H1 (cell line): ENCODE measurements around the gene SRPX. TPM values are rescaled to one million over a fixed set of nuclear protein-coding genes. Genes with fewer than 3 reads are reported as not detected.

Experiments
- BACH1 ChIP-seq: IDR thresholded peaks from 2 replicates; pipeline ENCODE4 v1.6.1; 2012; ENCODE audit warnings: low read length, improper control_type of control experiment
- CHD7 ChIP-seq: fragments of 300-600 bp; sonication (generic); IDR thresholded peaks from 2 replicates; pipeline ENCODE4 v1.7.1; 2012; ENCODE audit warnings: low read length, moderate library complexity, mild to moderate bottlenecking, inconsistent platforms; ENCODE audit not compliant: insufficient replicate concordance
- POU5F1 ChIP-seq: IDR thresholded peaks from 2 replicates; pipeline ENCODE4 v1.6.1; 2011; ENCODE audit warnings: low read depth, mild to moderate bottlenecking, low read length, moderate library complexity
- polyA plus RNA-seq, 7 experiments: library from polyadenylated mRNA; depleted of rRNA in 3 of 7; stranded (reverse) in 5 of 7; unstranded in 2 of 7; fragments of >200 nt in 5 of 7; fragments of 200-250 nt in 2 of 7; gene quantifications; 1 replicate in 5 of 7; 2 replicates in 1 of 7; 4 replicates in 1 of 7; pipeline versions ENCODE4 v1.2.1 to v1.2.3, GENCODE V29; 2011 to 2013; ENCODE audit warnings: missing spikeins in 2 of 7, mixed read lengths in 2 of 7
- total RNA-seq: library from RNA; stranded (reverse); fragmentation: NEBNext Ultra II Directional; extraction: Animal tissue kit (Norgen Biotek cat#: 25700); gene quantifications from 2 replicates; pipeline ENCODE4 v1.2.1, GENCODE V29; 2021

Gene SRPX
- total and polyA plus RNA-seq, 2 of the 8 experiments (the other 6 are each of a cell fraction or from before 2014, with no cell fraction given), result 7.6 to 10.4 TPM

- TF ChIP-seq CHD7, result no peak
- no peak for TF ChIP-seq BACH1
- no peak for TF ChIP-seq POU5F1
- TF ChIP-seq, all 59 proteins: peak for 0
Observed at GRCh38 chrX:38103857-38104812, 116.5 kb downstream of the SRPX start (continued).
